ENCODE results near the gene MEN1. TPM values are rescaled to one million over a fixed set of nuclear protein-coding genes. Genes with fewer than 3 reads are reported as not detected.

Gene MEN1
- total RNA-seq, 2 donors from 2014 or later = 25.8 to 27.0 TPM

DNA sequence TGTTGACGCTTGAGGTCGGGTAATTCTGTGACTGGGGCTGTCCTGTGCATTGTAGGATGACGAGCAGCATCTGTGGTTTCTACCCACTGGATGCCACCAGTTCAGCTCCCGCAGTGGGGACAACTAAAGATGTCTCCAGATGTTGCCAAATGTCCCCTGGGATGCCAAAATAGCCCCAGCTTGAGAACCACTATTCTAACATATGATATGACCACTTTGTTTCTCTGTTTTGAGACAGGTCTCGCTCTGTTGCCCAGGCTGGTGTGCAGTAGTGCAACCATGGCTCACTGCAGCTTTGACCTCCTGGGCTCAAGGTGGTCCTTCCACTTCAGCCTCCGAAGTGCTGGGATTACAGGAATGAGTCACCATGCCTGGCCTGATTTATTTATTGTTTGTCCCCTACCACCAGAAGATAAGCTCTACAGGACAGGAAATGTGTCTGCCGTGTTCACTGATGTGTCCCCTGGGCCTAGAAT lies 4.4 kb upstream of the MEN1 start:
- Mint-ChIP-seq H3K36me3 (ENCODE audit: low read depth) (no peaks in the 10 kb centered on the region), H3K4me1 (peaks cover 8% of the 10 kb centered on the region), H3K4me3 (no peak overlapping the region), H3K27ac (no peak overlapping the region), H3K27me3 (no peaks in the 10 kb centered on the region)
- no peaks in the 10 kb centered on the region for H3K9me3 ChIP-seq (ENCODE audit: control insufficient read depth, low read length, poor library complexity, severe bottlenecking)
- no peak for DNase-seq
- no peak for ATAC-seq

DNA sequence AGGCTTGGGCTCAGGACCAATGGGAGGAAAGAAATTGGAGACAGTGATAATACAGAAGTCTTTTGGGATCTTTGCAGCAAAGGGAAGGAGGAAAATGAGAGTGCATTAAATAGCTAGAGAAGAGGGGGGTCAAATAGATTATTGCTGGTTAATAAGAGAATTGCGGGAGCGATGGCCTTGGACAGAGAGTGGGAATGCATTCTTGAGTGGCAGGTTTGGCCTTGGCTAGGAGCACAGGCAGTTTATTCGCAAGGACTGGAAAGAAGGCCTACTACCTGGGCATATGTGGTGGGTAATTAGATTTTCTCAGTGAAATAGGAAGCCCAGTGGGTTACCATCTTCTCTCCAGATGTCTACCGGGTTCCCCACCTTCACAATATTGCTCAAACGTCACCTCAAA lies 3.5 kb upstream of the MEN1 start:
- no peaks in the 10 kb centered on the region for H3K27me3 Mint-ChIP-seq
- H3K4me3 Mint-ChIP-seq = no peak overlapping the region
- no peaks in the 10 kb centered on the region for H3K36me3 Mint-ChIP-seq (ENCODE audit: low read depth)
- DNase-seq (no peak), ATAC-seq (no peak)
- no peak overlapping the region for H3K27ac Mint-ChIP-seq
- peaks cover 13% of the 10 kb centered on the region for H3K4me1 Mint-ChIP-seq
- no peaks in the 10 kb centered on the region for H3K9me3 ChIP-seq (ENCODE audit: control insufficient read depth, low read length, poor library complexity, severe bottlenecking)

- ATAC-seq = peak; percentile 72
- Mint-ChIP-seq H3K27me3 (no peaks in the 10 kb centered on the region), H3K36me3 (ENCODE audit: low read depth) (peaks cover 5% of the 10 kb centered on the region), H3K4me1 (peaks cover 21% of the 10 kb centered on the region), H3K4me3 (peak overlapping the region; percentile 97), H3K27ac (peak overlapping the region; percentile 92)
- DNase-seq = peak in 2 of 3 donors; percentile 29 to 30
- no peaks in the 10 kb centered on the region for H3K9me3 ChIP-seq (ENCODE audit: control insufficient read depth, low read length, poor library complexity, severe bottlenecking)
Observed at GRCh38 chr11:64810891-64811272, 531 bp upstream of the MEN1 start.

- H3K36me3 Mint-ChIP-seq (ENCODE audit: low read depth) = peaks cover 5% of the 10 kb centered on the region
- H3K4me1 Mint-ChIP-seq = peaks cover 21% of the 10 kb centered on the region
- no peaks in the 10 kb centered on the region for H3K27me3 Mint-ChIP-seq
- peak overlapping the region; percentile 97 for H3K4me3 Mint-ChIP-seq
- DNase-seq (no peak), ATAC-seq (peak; percentile 15)
- peak overlapping the region; percentile 92 for H3K27ac Mint-ChIP-seq
- H3K9me3 ChIP-seq (ENCODE audit: control insufficient read depth, low read length, poor library complexity, severe bottlenecking) = no peaks in the 10 kb centered on the region
Observed at GRCh38 chr11:64809781-64810241, 540 bp downstream of the MEN1 start.

DNA sequence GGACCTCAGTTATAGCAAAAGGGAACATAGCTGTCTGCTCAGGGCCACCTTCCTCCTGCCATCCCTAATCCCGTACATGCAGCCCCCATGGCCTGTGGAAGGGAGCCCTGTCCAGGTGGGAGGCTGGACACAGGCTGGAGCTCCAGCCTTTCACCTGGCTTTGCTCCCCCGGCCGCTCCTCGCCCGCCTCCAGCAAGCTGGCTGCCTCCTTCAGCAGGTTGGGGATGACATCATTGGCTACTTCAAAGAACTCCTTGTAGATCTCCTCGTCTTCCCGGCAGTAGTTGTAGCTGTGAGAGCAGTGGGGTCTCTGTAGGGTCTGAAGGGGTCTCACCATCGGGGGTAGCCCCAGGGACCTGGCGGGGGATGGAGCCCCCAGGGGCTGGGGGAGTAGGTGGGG lies 4.9 kb downstream of the MEN1 start:
- Mint-ChIP-seq H3K27ac (no peak overlapping the region), H3K36me3 (ENCODE audit: low read depth) (peaks cover 5% of the 10 kb centered on the region)

DNA sequence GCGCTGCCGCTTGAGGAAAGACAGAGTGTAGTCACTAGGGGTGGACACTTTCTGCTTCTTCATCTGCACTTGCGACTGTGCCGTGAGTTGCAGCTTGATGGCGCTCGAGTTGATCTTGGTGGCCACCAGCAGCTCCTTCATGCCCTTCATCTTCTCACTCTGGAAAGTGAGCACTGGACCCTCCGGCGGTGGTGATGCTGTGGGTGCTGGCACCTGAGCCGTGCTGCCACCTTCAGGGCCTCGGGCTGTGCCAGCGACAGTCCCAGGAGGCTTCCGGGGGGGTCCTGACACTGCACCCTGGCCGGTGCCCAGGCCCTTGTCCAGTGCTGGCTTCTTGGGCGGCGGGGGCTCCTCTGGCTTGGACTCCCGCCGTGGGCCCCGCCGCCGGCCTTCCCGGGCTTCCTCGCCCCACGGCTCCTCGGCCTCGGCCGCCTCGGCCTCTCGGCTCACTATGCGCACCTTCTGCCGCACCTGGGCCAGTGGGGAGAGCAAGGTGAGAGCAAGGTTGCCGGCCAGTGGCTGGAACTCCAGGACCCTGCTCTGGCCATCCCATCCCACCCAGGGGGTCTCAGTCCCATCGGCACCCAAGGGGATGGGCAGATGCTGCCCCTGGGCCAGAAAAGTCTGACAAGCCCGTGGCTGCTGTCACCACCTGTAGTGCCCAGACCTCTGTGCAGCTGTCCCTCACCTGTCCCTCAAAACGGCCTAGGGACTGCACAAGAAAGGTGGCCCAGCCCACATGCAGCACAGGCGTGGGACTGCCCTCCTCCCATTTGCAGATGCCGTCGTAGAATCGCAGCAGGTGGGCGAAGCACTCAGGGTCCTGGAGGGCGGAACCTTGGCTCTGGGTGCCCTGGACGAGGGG lies 5.8 kb downstream of the MEN1 start:
- DNase-seq (no peak), ATAC-seq (no peak)
- H3K27me3 Mint-ChIP-seq = no peaks in the 10 kb centered on the region
- H3K9me3 ChIP-seq (ENCODE audit: control insufficient read depth, low read length, poor library complexity, severe bottlenecking) = no peaks in the 10 kb centered on the region
- H3K4me1 Mint-ChIP-seq = peaks cover 24% of the 10 kb centered on the region
- peak overlapping the region; percentile 95 for H3K27ac Mint-ChIP-seq
- H3K4me3 Mint-ChIP-seq = peak overlapping the region; percentile 89
- H3K36me3 Mint-ChIP-seq (ENCODE audit: low read depth) = peaks cover 5% of the 10 kb centered on the region

More for the DNA sequence above, 4.9 kb downstream of the MEN1 start:
- H3K9me3 ChIP-seq (ENCODE audit: control insufficient read depth, low read length, poor library complexity, severe bottlenecking) = no peaks in the 10 kb centered on the region
- ATAC-seq = no peak
- Mint-ChIP-seq H3K27me3 (no peaks in the 10 kb centered on the region), H3K4me1 (peaks cover 31% of the 10 kb centered on the region), H3K4me3 (no peak overlapping the region)
- DNase-seq = no peak

- no peak for DNase-seq
- peak overlapping the region; percentile 95 for H3K27ac Mint-ChIP-seq
- ATAC-seq = no peak
- peaks cover 5% of the 10 kb centered on the region for H3K36me3 Mint-ChIP-seq (ENCODE audit: low read depth)
- no peaks in the 10 kb centered on the region for H3K27me3 Mint-ChIP-seq
- H3K9me3 ChIP-seq (ENCODE audit: control insufficient read depth, low read length, poor library complexity, severe bottlenecking) = no peaks in the 10 kb centered on the region
- peak overlapping the region; percentile 89 for H3K4me3 Mint-ChIP-seq
- peaks cover 21% of the 10 kb centered on the region for H3K4me1 Mint-ChIP-seq
Observed at GRCh38 chr11:64803846-64804345, 6.5 kb downstream of the MEN1 start.

GRCh38 chr11:64803158-64803845 lies 7.0 kb downstream of the MEN1 start, which contains the start of gene MAP4K2:
TSS of gene MAP4K2 (minus strand) at chr11:64803214. CDS start at chr11:64803149, 65 bp downstream.
- ATAC-seq = peak; percentile 93
- Mint-ChIP-seq H3K4me3 (peak within 1 kb of the TSS; percentile 89), H3K27me3 (no peaks in the 10 kb centered on the region), H3K36me3 (ENCODE audit: low read depth) (peaks cover 8% of the 10 kb centered on the region), H3K27ac (peak within 1 kb of the TSS; percentile 95), H3K4me1 (peaks cover 24% of the 10 kb centered on the region)
- peak; percentile 90 to 97 (median 92) for DNase-seq
- H3K9me3 ChIP-seq (ENCODE audit: control insufficient read depth, low read length, poor library complexity, severe bottlenecking) = no peaks in the 10 kb centered on the region

GRCh38 chr11:64802370-64803157 lies 7.8 kb downstream of the MEN1 start:
- peak in 1 of 3 donors; percentile 45 for DNase-seq
- H3K27me3 Mint-ChIP-seq = no peaks in the 10 kb centered on the region
- peak; percentile 37 for ATAC-seq

DNA sequence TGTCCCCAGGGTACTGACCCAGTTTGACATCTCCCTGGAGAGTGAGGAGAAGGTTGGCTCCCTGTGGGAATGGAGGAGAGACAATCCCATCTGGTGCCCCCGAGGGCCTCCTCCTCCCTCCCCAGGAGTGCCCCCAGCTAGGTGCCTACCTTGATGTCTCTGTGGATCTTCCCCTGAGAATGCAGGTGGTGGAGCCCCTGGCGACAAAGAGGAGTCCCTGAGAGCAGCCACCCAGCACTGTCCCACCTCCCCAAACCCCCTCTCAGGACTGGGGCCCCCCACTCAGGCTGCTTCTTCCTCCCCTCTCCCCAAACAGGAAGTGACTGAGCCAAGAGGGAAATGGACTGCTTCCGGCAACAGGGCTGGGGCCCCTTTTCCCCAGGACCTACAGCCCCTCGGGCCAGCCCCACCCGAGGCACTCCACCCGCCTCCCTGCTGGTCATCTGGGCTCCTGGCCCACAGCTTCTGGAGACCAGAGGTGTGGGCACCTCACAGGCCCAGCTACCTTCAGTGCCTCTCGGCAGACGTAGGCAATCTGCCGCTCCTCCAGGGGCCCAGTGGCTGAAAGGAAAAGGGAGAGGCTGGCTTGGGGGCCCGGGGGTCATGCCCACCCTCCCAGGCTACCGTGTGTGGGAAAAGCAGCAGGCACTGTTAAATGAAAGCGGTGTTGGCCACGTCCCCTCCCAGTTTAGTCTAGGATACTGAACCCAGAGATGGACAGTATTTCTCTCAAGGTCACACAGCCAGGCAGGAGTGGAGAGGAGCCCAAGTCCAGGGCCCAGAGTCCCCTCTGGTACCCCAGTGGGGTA lies 8.6 kb downstream of the MEN1 start:
- peaks cover 20% of the 10 kb centered on the region for H3K4me1 Mint-ChIP-seq
- H3K27me3 Mint-ChIP-seq = no peaks in the 10 kb centered on the region
- peak overlapping the region; percentile 80 for H3K27ac Mint-ChIP-seq
- ATAC-seq (no peak), DNase-seq (no peak)
- H3K4me3 Mint-ChIP-seq = peak overlapping the region; percentile 82
- H3K9me3 ChIP-seq (ENCODE audit: control insufficient read depth, low read length, poor library complexity, severe bottlenecking) = no peaks in the 10 kb centered on the region
- H3K36me3 Mint-ChIP-seq (ENCODE audit: low read depth) = peaks cover 7% of the 10 kb centered on the region

More at GRCh38 chr11:64802370-64803157, 7.8 kb downstream of the MEN1 start:
- H3K4me3 Mint-ChIP-seq = peak overlapping the region; percentile 82
- H3K9me3 ChIP-seq (ENCODE audit: control insufficient read depth, low read length, poor library complexity, severe bottlenecking) = no peaks in the 10 kb centered on the region
- peak overlapping the region; percentile 95 for H3K27ac Mint-ChIP-seq
- peaks cover 24% of the 10 kb centered on the region for H3K4me1 Mint-ChIP-seq
- peaks cover 8% of the 10 kb centered on the region for H3K36me3 Mint-ChIP-seq (ENCODE audit: low read depth)

DNA sequence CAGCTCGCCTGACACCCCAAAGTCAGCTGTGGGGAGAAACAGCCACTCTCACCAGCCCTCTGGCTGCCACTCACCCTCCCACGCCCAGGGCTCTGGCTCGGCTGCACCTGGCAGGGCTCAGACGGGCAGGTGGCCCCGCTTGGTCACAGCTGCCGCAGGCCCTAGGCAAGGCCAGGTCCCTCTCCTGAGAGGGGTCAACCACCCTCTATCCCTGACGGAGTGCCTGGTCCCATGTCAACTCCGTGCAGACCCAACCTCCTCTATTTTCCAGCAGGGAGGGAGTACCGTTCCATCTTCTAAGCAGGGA lies 9.2 kb downstream of the MEN1 start:
- H3K4me3 Mint-ChIP-seq = peak overlapping the region; percentile 69
- H3K4me1 Mint-ChIP-seq = peaks cover 20% of the 10 kb centered on the region
- DNase-seq = no peak
- H3K9me3 ChIP-seq (ENCODE audit: control insufficient read depth, low read length, poor library complexity, severe bottlenecking) = no peaks in the 10 kb centered on the region
- H3K27ac Mint-ChIP-seq = peak overlapping the region; percentile 80
- no peaks in the 10 kb centered on the region for H3K27me3 Mint-ChIP-seq
- H3K36me3 Mint-ChIP-seq (ENCODE audit: low read depth) = peaks cover 4% of the 10 kb centered on the region
- ATAC-seq = no peak

Measured in T-helper 17 cell (primary cell).